Measurements from ENCODE around the gene CACNA1C.

DNA sequence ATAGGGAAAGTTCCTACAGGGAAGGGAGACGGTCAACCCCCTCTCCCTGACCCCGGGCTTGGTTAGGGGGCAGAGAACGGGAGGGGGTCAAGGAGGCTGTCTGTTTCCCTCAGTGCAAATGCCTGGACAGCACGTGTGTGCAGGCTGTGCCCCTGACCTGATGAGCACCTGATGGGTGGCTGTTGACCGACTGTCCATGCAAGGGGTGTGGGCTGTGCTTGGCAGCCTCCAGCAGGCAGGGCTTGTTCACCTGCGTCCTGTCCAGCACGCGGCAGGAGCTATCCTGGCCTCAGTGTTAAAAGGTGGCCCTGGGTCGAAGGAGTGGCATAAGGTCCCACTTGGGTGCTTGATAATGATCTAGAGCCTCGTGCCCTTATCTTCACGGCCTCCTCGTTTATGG is 221.0 kb downstream of the CACNA1C start:
- TF ChIP-seq CTCF (conservative IDR thresholded peaks at IDR 0.05) (no peak), ZFX (IDR thresholded peaks at IDR 0.05) (no peak)

Measured in C4-2B (cell line).